SK-N-SH (cell line): ENCODE data around the gene RCAN3. TPM values are rescaled to one million over a fixed set of nuclear protein-coding genes. Genes with fewer than 3 reads are reported as not detected.

Experiments
- CTCF ChIA-PET: fragments of 300-600, 350-600 bp; formaldehyde crosslinking; extraction: SDS; loops from one replicate; lab custom pipeline; 2021; lab: Yijun Ruan, JAX
- POLR2A ChIA-PET: fragments of 350-600 bp; sonication (Branson Sonifier 250); formaldehyde crosslinking; extraction: SDS; loops from one replicate; lab custom pipeline; 2020; ENCODE audit warnings: antibody characterized with exemption, inconsistent platforms; lab: Yijun Ruan, JAX
- DNase-seq: peaks from one replicate; pipeline ENCODE4 v3.0.0; 2012
- H2AFZ ChIP-seq: fragments of 200-600 bp; sonication (generic); 2 replicates; pipeline ENCODE4 v1.8.1; 2016; ENCODE audit warnings: antibody characterized with exemption, mild to moderate bottlenecking, low read depth
- H3F3A ChIP-seq: fragments of 200-600 bp; sonication (generic); replicated peaks from 2 replicates; pipeline ENCODE3; 2016; ENCODE audit warnings: antibody characterized with exemption, mild to moderate bottlenecking; ENCODE audit not compliant: insufficient read depth
- H3K27ac ChIP-seq, 2 experiments: fragments of 200-500 bp in 1 of 2; fragments of 200-600 bp in 1 of 2; sonication (Bioruptor generic) in 1 of 2; sonication (generic), shearing (Covaris generic) in 1 of 2; 2 replicates each; pipeline versions ENCODE4 v1.5.1 to v1.6.1; 2014 to 2016; ENCODE audit warnings: low read depth in 2 of 2, inconsistent platforms in 1 of 2, low read length in 1 of 2, mild to moderate bottlenecking in 1 of 2, mixed read lengths in 1 of 2
- H3K27me3 ChIP-seq: fragments of 200-600 bp; sonication (generic), shearing (Covaris generic); 2 replicates; pipeline ENCODE4 v1.6.1; 2016; ENCODE audit warnings: mixed run types; ENCODE audit not compliant: insufficient read depth
- H3K36me3 ChIP-seq, 2 experiments: fragments of 200-500 bp in 1 of 2; fragments of 200-600 bp in 1 of 2; sonication (Bioruptor generic) in 1 of 2; sonication (generic) in 1 of 2; replicated peaks in 1 of 2; 2 replicates each; pipeline versions ENCODE3 to v1.5.1; 2014 to 2016; ENCODE audit warnings: low read length in 1 of 2, mild to moderate bottlenecking in 1 of 2; ENCODE audit not compliant: insufficient read depth in 2 of 2, control insufficient read depth in 1 of 2
- H3K4me1 ChIP-seq, 2 experiments: fragments of 200-500 bp in 1 of 2; fragments of 200-600 bp in 1 of 2; sonication (Bioruptor generic) in 1 of 2; sonication (generic), shearing (Covaris generic) in 1 of 2; 2 replicates each; pipeline versions ENCODE4 v1.5.1 to v1.6.1; 2014 to 2016; ENCODE audit warnings: low read depth in 1 of 2, low read length in 1 of 2, mixed run types in 1 of 2; ENCODE audit not compliant: insufficient read depth in 2 of 2, control insufficient read depth in 1 of 2
- H3K4me2 ChIP-seq: fragments of 200-600 bp; sonication (generic), shearing (Covaris generic); 2 replicates; pipeline ENCODE4 v1.6.1; 2017; ENCODE audit warnings: mixed run types
- H3K4me3 ChIP-seq, 2 experiments: fragments of 200-500 bp in 1 of 2; fragments of 200-600 bp in 1 of 2; sonication (Bioruptor generic) in 1 of 2; sonication (generic), shearing (Covaris generic) in 1 of 2; 2 replicates each; pipeline versions ENCODE4 v1.5.1 to v1.8.1; 2014 to 2016; ENCODE audit warnings: low read depth in 2 of 2, inconsistent platforms in 1 of 2, low read length in 1 of 2, mild to moderate bottlenecking in 1 of 2, mixed read lengths in 1 of 2, moderate library complexity in 1 of 2
- H3K79me2 ChIP-seq: fragments of 200-600 bp; sonication (generic); 2 replicates; pipeline ENCODE4 v1.8.1; 2017; ENCODE audit warnings: mild to moderate bottlenecking; ENCODE audit not compliant: insufficient read depth
- H3K9ac ChIP-seq: fragments of 200-600 bp; sonication (generic); 2 replicates; pipeline ENCODE4 v1.6.1; 2017; ENCODE audit warnings: mixed run types
- H3K9me2 ChIP-seq: fragments of 200-600 bp; sonication (generic); 2 replicates; pipeline ENCODE4 v1.6.1; 2017; ENCODE audit warnings: mixed run types
- H3K9me3 ChIP-seq: fragments of 200-600 bp; sonication (generic); 2 replicates; pipeline ENCODE4 v1.6.1; 2017; ENCODE audit warnings: mixed run types, mild to moderate bottlenecking, moderate library complexity
- H4K20me1 ChIP-seq: fragments of 200-600 bp; sonication (generic); 2 replicates; pipeline ENCODE4 v1.6.1; 2017; ENCODE audit warnings: mild to moderate bottlenecking, mixed run types; ENCODE audit not compliant: insufficient read depth
- CTCF ChIP-seq: fragments of 200-600 bp; sonication (generic); IDR thresholded peaks from 2 replicates; pipeline ENCODE4 v1.6.1; 2017; ENCODE audit warnings: antibody characterized with exemption, mild to moderate bottlenecking, moderate library complexity
- ELF1 ChIP-seq: IDR thresholded peaks from 2 replicates; pipeline ENCODE4 v1.4.0; 2012
- EZH2phosphoT487 ChIP-seq: fragments of 200-600 bp; sonication (generic); IDR thresholded peaks from 2 replicates; pipeline ENCODE4 v1.6.1; 2017; ENCODE audit warnings: low read depth, mixed run types, mild to moderate bottlenecking, antibody characterized with exemption, moderate library complexity, borderline replicate concordance
- FOSL2 ChIP-seq: IDR thresholded peaks from 2 replicates; pipeline ENCODE4 v1.4.0; 2012; ENCODE audit warnings: low read depth, mild to moderate bottlenecking, moderate library complexity, borderline replicate concordance
- IRF3 ChIP-seq: fragments of 150-350 bp; IDR thresholded peaks from 2 replicates; pipeline ENCODE4 v1.6.1; 2016; ENCODE audit warnings: mild to moderate bottlenecking, low read depth, low read length
- MEF2A ChIP-seq: IDR thresholded peaks from 2 replicates; pipeline ENCODE4 v1.4.0; 2012; ENCODE audit warnings: low read depth, borderline replicate concordance
- NFIC ChIP-seq: IDR thresholded peaks from 2 replicates; pipeline ENCODE4 v1.4.0; 2012; ENCODE audit warnings: borderline replicate concordance
- POLR2AphosphoS5 ChIP-seq: IDR thresholded peaks from 2 replicates; pipeline ENCODE4 v1.6.1; 2012; ENCODE audit warnings: low read depth, low read length
- RXRA ChIP-seq: IDR thresholded peaks from 2 replicates; pipeline ENCODE4 v1.4.0; 2012; ENCODE audit warnings: low read depth, mild to moderate bottlenecking, borderline replicate concordance
- SMC3 ChIP-seq: IDR thresholded peaks from 2 replicates; pipeline ENCODE4 v1.6.1; 2012; ENCODE audit warnings: low read depth, low read length, improper control_type of control experiment
- TEAD4 ChIP-seq: IDR thresholded peaks from 2 replicates; pipeline ENCODE4 v1.4.0; 2012; ENCODE audit warnings: mild to moderate bottlenecking, borderline replicate concordance; ENCODE audit not compliant: insufficient read depth
- USF2 ChIP-seq: fragments of 150-350 bp; IDR thresholded peaks from 2 replicates; pipeline ENCODE4 v1.6.1; 2017; ENCODE audit warnings: antibody characterized with exemption, low read length, low read depth, borderline replicate concordance
- YY1 ChIP-seq: IDR thresholded peaks from 2 replicates; pipeline ENCODE4 v1.4.0; 2012; ENCODE audit warnings: low read depth, mild to moderate bottlenecking
- ZBTB33 ChIP-seq: IDR thresholded peaks from 2 replicates; pipeline ENCODE4 v1.4.0; 2012; ENCODE audit warnings: low read depth, borderline replicate concordance
- WGBS: methylation state at CpG from one replicate; pipeline ENCODE4 v1.1.6; 2017; ENCODE audit warnings: low lambda C conversion rate; 5-methylcytosine and 5-hydroxymethylcytosine counted together
- polyA plus RNA-seq, 3 experiments: library from polyadenylated mRNA; depleted of rRNA; stranded (reverse); fragments of >200 nt; gene quantifications; 2 replicates each; pipeline ENCODE4 v1.2.3, GENCODE V29; 2012

RCAN3 gene
- polyA plus RNA-seq, 1 of the 3 experiments (the other 2 are of a cell fraction): 4.8 TPM

- Histone ChIP-seq H3K4me1 (peaks cover 0 to 7% of the 10 kb centered on the region in 2 experiments; a peak in 1 of 4 replicates), H3K27me3 (no peaks in the 10 kb centered on the region), H3K79me2 (peaks cover 33% of the 10 kb centered on the region), H3F3A (peaks cover 4% of the 10 kb centered on the region), H4K20me1 (no peaks in the 10 kb centered on the region), H3K9me2 (no peaks in the 10 kb centered on the region), H3K27ac (peak overlapping the region in 1 of 2 experiments; percentile 50; a peak in 1 of 4 replicates), H3K4me3 (peak overlapping the region; percentile 78 to 82), H3K4me2 (peak overlapping the region; percentile 89), H3K36me3 (peaks cover 0 to 5% of the 10 kb centered on the region in 2 experiments), H2AFZ (peak overlapping the region; percentile 86), H3K9ac (peak overlapping the region; percentile 69), H3K9me3 (no peaks in the 10 kb centered on the region)
- ChIA-PET CTCF (interaction anchor here (0.9 to 3.1 kb wide), 5 partner anchors 12 to 303 kb away, joined by 3 to 12 read pairs (median 3); partner anchors contain the start of gene NIPAL3), POLR2A (no interaction called here)
- TF ChIP-seq EZH2phosphoT487 (no peak), TEAD4 (no peak), POLR2AphosphoS5 (no peak), ZBTB33 (no peak), CTCF (no peak), YY1 (no peak), MEF2A (no peak), SMC3 (no peak), NFIC (no peak), RXRA (no peak), FOSL2 (no peak), ELF1 (no peak), USF2 (no peak), IRF3 (no peak)
- DNase-seq: peak; percentile 48
- 14% methylated on average over 48 of the region's 53 CpGs for WGBS
Measured at GRCh38 chr1:24503059-24503751, 569 bp downstream of the RCAN3 start.
